Adipocyte (in vitro differentiated cells): ENCODE measurements around the gene ADM2.
"Not testable (repeated sequence)": the region's sequence is repeated elsewhere in the genome, so short reads cannot be mapped to it uniquely, and the experiment has no call there.

ENCODE experiments used
- DNase-seq: peaks from one replicate; pipeline ENCODE4 v3.0.0-alpha.2; 2015; ENCODE audit warnings: low read depth
- H3K27me3 ChIP-seq: replicated peaks from 2 replicates; pipeline ENCODE4 v1.7.0; 2013; ENCODE audit warnings: mild to moderate bottlenecking, low read length, moderate library complexity; ENCODE audit not compliant: control insufficient read depth, insufficient read depth
- H3K36me3 ChIP-seq: 2 replicates; pipeline ENCODE4 v1.7.0; 2013; ENCODE audit warnings: low read length, mild to moderate bottlenecking, moderate library complexity; ENCODE audit not compliant: control insufficient read depth, insufficient read depth, severe bottlenecking
- H3K4me1 ChIP-seq: 2 replicates; pipeline ENCODE4 v1.7.0; 2013; ENCODE audit warnings: mild to moderate bottlenecking, low read length, moderate library complexity; ENCODE audit not compliant: control insufficient read depth, insufficient read depth
- H3K4me3 ChIP-seq: 2 replicates; pipeline ENCODE4 v1.7.0; 2013; ENCODE audit warnings: mild to moderate bottlenecking, low read length, moderate library complexity
- H3K9ac ChIP-seq: 2 replicates; pipeline ENCODE4 v1.7.0; 2013; ENCODE audit warnings: mild to moderate bottlenecking, low read length, moderate library complexity
- H3K9me3 ChIP-seq: 2 replicates; pipeline ENCODE4 v1.7.0; 2013; ENCODE audit warnings: mild to moderate bottlenecking, low read length, moderate library complexity; ENCODE audit not compliant: control insufficient read depth

Gene ADM2, protein sequence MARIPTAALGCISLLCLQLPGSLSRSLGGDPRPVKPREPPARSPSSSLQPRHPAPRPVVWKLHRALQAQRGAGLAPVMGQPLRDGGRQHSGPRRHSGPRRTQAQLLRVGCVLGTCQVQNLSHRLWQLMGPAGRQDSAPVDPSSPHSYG

DNA sequence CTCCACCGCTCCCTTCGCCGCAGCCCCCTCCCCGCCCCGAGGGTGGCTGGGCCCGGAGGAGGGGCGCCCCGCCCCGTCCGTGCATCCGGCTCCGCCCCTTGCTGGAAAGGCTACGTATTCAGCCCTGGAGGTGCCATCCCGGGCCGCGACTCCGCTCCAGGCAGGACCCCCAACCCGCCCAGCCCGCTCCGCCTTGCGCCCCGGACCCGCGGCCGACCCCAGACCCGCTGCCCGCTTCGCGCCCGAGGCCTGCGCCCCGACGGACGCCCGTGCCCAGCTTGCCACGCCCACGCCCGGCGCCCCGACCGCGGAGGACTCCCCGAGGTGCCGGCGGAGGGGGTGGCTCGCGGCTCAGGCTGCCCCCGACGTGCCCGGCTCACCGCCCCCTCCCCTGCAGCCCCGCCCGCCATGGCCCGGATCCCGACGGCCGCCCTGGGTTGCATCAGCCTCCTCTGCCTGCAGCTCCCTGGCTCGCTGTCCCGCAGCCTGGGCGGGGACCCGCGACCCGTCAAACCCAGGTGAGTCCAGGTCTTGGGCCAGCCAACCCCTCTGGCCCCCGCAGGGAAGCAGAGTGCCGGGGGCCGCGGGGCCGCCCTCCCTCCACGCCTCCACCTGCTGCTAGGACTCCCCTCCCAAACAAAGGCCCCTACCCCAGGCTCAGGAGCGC lies at the start of gene ADM2:
Gene ADM2, plus strand, starts transcription at position 104 of the 667 bp plus-strand sequence. Its CDS starts 305 bp downstream, at position 409.
- H3K9ac ChIP-seq: peak within 1 kb of the TSS; percentile 85
- H3K4me3 ChIP-seq: peak within 1 kb of the TSS; percentile 82
- DNase-seq: peak; percentile 73
- H3K27me3 ChIP-seq: peaks cover 10% of the 10 kb centered on the region
- H3K36me3 ChIP-seq: no peaks in the 10 kb centered on the region
- H3K4me1 ChIP-seq: no peaks in the 10 kb centered on the region
- H3K9me3 ChIP-seq: no peaks in the 10 kb centered on the region

DNA sequence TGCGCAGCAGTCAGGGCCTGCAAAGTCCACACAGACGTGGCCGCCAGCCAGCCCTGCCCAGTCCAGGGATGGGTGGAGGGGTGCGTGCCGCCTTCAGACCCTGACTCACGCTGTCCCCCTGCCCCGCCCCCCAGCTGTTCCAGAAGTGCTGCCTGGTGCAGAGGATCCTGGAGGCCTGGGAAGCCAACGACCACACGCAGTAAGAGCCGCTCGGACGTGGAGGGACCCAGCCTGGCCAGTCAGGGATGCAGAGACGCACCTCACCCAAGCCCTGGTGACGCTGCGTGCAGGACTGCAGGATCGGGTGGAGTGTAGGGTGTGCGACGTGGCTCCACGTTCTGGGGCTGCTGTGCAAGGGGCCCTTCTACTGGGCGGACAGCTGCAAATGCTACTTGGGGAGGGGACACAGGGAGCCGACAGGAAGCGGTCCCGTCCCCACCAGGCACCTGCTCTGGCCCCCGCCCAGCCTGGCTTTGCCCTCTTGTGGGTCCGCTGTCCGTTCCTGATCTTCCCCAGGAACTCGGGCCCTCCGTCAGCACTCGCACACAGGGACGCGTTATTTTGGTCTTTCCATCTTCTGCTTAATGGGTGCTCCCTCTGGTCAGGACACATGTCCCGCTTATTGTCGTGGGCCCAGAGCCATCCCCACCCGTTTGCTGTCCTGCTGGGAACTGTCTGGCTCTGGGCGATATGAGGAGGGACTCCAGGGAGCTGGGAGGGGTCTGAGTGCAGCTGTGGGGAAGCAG lies 49.0 kb upstream of the ADM2 start:
- H3K9ac ChIP-seq: no peak overlapping the region
- no peak for DNase-seq
- no peaks in the 10 kb centered on the region for H3K9me3 ChIP-seq
- H3K4me3 ChIP-seq: no peak overlapping the region
- H3K36me3 ChIP-seq: peaks cover 78% of the 10 kb centered on the region
- H3K4me1 ChIP-seq: no peaks in the 10 kb centered on the region
- no peaks in the 10 kb centered on the region for H3K27me3 ChIP-seq

DNA sequence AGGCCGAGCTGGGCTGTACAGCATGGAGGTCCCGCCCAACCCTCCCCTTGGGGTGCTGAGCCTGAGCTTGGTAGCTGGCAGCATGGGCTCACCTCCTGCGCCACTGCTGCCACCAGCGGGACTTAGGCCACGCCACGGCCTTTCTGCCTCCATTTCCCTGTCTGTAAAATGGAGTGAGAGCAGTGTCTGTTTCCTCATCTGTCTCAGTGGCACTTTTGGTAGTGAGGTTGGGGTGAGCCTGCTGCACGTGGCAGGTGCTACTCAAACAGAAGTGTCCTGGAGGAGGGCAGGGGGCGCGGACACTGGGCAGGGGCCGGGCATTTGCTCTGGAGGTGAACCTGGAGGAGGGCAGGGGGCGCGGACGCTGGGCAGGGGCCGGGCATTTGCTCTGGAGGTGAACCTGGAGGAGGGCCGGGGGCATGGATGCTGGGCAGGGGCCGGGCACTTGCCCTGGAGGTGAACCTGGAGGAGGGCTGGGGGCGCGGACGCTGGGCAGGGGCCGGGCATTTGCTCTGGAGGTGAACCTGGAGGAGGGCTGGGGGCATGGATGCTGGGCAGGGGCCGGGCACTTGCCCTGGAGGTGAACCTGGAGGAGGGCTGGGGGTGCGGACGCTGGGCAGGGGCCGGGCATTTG lies 48.3 kb upstream of the ADM2 start:
- peaks cover 79% of the 10 kb centered on the region for H3K36me3 ChIP-seq
- not testable (repeated sequence) for H3K9ac ChIP-seq, H3K27me3 ChIP-seq, H3K4me1 ChIP-seq, H3K9me3 ChIP-seq, H3K4me3 ChIP-seq, DNase-seq

DNA sequence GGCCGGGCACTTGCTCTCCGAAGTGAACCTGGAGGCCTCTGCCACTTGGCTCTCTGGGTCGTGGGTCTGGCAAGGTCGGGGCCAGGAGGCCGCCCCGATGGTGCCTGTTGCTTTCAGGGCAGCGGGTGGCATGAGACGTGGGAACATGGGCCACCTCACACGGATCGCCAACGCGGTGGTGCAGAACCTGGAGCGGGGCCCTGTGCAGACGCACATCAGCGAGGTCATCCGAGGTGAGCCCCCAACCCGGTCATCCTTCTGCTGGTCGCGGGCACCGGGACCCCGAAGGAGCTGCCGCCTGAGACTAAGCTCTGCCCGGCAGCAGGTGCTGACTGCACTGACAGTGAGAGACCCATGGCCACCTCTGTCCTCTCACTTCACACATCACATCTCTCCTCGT lies 46.5 kb upstream of the ADM2 start:
- H3K9me3 ChIP-seq: no peaks in the 10 kb centered on the region
- H3K27me3 ChIP-seq: no peaks in the 10 kb centered on the region
- no peak overlapping the region for H3K9ac ChIP-seq
- peaks cover 81% of the 10 kb centered on the region for H3K36me3 ChIP-seq
- no peak for DNase-seq
- H3K4me1 ChIP-seq: no peaks in the 10 kb centered on the region
- no peak overlapping the region for H3K4me3 ChIP-seq

DNA sequence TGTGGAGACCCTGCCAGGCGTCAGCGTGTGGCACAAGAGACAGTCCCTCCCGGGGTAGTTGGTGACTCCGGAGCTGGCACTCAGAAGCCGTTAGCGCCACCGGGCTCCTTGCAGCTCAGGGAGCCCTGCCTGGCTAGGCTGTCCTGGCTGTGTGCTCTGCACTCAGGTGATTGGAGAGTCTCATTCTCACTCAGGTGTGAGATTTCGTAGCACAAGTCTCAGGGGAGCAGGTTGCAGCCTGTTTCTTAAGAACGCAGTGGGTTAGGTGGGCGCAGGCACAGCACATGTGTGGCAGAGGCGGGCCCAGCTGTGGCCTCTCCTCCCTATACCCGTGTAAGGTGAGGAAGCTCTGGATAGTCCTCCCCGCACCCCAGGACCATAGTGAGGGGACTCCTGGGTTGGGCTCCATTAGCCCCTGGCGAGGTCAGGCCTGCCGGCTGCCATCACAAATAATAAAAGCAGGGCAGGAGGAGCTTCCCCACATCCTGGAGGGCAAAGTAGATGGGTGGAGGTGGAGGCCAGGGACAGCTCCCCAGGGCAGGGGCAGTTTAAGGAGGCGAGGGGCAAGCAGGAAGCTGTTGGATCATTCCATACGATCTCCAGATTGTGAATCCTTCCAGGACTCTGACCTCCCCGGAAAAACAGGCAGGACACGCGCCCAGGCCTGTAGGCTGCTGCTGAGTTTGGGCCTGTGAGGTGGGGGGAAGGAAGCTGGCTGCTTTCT lies 45.9 kb upstream of the ADM2 start:
- DNase-seq: no peak
- Histone ChIP-seq H3K4me1 (no peaks in the 10 kb centered on the region), H3K9me3 (no peaks in the 10 kb centered on the region), H3K36me3 (peaks cover 81% of the 10 kb centered on the region), H3K27me3 (no peaks in the 10 kb centered on the region), H3K4me3 (no peak overlapping the region), H3K9ac (no peak overlapping the region)

DNA sequence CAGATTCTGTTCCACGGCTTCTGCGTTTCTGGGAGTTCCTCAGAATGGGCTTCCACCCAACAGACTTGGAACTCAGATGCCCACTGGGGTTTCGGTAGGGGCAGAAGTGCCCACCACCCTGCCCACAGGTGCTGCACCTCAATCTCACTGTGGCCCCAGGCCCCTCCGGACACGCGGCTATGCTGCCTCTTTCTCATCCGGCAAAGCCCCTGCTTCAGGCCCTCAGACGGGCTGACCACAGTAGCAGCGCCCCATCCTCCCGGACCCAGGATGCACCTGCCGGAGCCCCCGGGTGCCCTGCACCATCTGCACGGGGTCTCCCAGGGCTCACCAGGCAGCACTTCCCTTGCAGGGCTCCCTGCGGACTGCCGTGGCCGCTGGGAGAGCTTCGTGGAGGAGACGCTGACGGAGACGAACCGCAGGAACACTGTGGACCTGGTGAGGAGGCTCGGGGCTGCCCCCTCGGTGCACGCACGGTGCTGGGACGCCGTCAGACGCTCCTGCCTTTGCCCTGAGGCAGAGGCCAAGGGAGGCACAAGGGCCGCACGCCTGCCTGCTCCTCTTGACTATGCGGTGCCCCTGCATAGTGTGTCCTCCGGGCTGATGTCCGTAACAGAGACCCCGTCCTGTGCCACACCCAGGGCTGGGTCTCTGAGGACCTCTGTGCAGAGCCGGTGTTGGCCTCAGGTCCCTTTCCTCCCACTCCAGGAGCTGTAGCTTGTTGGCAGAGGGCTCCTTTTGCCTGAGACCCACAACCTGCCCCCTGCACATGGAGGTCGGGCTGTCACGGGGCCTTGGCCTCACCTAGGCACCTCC lies 45.1 kb upstream of the ADM2 start:
- peaks cover 81% of the 10 kb centered on the region for H3K36me3 ChIP-seq

DNA sequence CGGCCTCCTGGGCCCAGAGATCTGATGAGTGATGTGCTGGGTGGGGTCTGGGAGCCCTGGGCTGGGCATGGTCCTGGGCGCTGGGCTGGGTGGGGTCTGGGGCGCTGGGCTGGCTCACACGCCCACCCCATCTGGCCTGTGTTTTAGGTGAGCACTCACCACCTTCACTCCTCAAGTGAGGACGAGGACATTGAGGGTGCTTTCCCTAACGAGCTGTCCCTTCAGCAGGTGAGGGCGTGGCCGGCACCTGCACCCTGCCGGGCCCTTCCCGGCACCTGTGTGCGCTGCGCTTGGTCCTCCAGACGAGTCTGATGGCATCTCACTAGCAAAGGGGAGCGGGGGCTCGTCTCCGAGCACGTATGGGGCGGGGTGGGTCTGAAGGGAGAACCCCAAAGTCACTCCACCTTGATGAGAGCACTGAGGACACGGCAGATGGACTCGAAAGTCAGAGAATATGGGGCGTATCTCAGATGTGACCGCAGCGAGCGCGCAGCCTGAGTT lies 44.5 kb upstream of the ADM2 start:
- DNase-seq: no peak
- Histone ChIP-seq H3K27me3 (no peaks in the 10 kb centered on the region), H3K36me3 (peaks cover 78% of the 10 kb centered on the region), H3K4me3 (no peak overlapping the region), H3K9me3 (no peaks in the 10 kb centered on the region), H3K4me1 (no peaks in the 10 kb centered on the region), H3K9ac (no peak overlapping the region)

More for the DNA sequence above, 45.1 kb upstream of the ADM2 start:
- Histone ChIP-seq H3K4me1 (no peaks in the 10 kb centered on the region), H3K9me3 (no peaks in the 10 kb centered on the region), H3K4me3 (no peak overlapping the region), H3K9ac (no peak overlapping the region), H3K27me3 (no peaks in the 10 kb centered on the region)
- no peak for DNase-seq

DNA sequence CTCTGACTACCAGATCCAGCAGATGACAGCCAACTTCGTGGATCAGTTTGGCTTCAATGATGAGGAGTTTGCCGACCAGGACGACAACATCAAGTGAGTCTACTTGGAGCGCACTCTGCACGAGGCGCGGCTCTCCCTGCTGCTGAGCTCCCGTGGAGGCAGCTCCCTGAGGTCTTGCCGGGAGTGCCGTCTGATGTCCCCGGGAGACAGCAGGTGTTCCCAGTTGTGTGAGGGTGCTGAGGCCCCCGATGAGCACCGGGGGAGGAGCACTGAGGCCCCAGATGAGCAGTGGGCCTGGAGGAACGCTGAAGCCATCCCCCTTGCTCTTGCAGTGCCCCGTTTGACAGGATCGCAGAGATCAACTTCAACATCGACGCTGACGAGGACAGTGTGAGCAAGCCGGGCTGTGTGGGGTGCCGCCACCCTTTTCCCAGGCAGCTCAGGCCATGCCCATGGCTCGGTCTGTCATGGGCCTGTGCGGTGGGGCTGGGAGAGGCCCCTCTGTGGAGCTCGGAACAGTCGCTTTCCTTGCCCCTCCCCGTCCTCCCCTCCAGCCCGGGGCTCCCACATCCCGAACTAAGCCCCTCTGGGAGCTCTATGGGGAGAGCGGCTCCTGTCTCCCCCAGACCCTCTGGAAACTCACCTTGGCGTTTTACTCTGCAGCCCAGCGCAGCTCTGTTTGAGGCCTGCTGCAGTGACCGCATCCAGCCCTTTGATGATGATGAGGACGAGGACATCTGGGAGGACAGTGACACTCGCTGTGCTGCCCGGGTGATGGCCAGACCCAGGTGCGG lies 43.6 kb upstream of the ADM2 start:
- Histone ChIP-seq H3K36me3 (peaks cover 74% of the 10 kb centered on the region), H3K4me3 (no peak overlapping the region), H3K9me3 (no peaks in the 10 kb centered on the region), H3K27me3 (no peaks in the 10 kb centered on the region), H3K4me1 (no peaks in the 10 kb centered on the region), H3K9ac (no peak overlapping the region)
- no peak for DNase-seq

DNA sequence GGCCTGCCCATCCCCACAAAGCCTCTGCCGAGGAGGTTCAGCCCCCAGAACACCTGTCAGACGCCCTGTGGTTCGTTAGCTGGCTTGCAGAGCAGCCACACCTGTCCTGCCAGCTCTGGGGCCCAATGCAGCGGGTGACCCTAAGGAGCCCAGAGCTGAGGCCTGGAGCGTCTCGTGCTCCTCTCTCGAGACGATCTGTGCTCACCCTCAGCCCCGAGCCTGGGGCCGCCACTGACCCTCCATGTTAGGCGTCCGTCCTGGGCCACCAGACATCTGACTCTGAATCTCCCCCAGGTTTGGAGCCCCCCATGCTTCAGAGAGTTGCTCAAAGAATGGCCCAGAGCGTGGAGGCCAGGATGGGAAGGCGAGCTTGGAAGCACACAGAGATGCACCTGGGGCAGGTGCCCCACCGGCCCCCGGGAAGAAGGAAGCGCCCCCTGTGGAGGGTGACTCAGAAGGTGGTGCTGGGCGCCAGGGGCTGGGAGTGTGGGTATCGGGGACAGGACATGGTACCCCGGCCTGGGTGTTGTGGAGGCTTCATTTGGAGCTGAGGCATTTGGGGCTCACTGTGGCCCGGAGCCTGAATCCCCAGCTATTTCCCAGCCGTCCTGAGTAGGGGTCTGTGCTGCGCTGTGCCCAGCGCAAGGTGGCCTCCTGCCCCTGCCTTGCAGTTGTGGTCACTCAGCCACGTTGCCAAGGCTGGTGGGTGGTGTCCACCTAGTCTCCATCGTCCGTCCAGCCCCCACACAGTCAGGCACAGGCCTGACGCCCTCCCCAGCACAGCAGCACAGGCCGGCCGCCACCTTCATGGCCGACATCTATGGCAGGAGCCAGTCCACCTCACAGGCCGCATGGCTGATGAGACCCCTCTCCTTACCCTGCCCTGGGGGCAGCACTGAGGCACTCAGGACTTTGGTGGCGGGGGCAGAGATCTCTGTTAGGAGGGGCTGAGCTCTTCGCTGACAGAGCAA lies 42.8 kb upstream of the ADM2 start:
- peaks cover 5% of the 10 kb centered on the region for H3K4me1 ChIP-seq
- peaks cover 76% of the 10 kb centered on the region for H3K36me3 ChIP-seq
- H3K4me3 ChIP-seq: no peak overlapping the region
- H3K27me3 ChIP-seq: no peaks in the 10 kb centered on the region
- no peak overlapping the region for H3K9ac ChIP-seq
- DNase-seq: no peak
- H3K9me3 ChIP-seq: no peaks in the 10 kb centered on the region
